Astrocyte (in vitro differentiated cells and primary cell): ENCODE data around the gene TRIM9. TPM values are rescaled to one million over a fixed set of nuclear protein-coding genes. Genes with fewer than 3 reads are reported as not detected.
A peak's percentile ranks its signal among the peaks of the same experiment; 100 is the strongest.

Experiments
- DNase-seq: peaks from one replicate; pipeline ENCODE4 v3.0.0-alpha.2; 2010; ENCODE audit warnings: low read depth
- FAIRE-seq: peaks from 2 replicates; lab custom pipeline; 2011; peaks lifted over from hg19 to GRCh38; lab: Jason Lieb, UNC
- H2AFZ ChIP-seq: 2 replicates; pipeline ENCODE4 v1.6.0; 2012; ENCODE audit warnings: low read depth, low read length, inconsistent platforms
- H3K27ac ChIP-seq: 2 replicates; pipeline ENCODE4 v1.5.1; 2011; ENCODE audit warnings: low read depth, low read length, inconsistent platforms
- H3K27me3 ChIP-seq: 2 replicates; pipeline ENCODE4 v1.6.0; 2011; ENCODE audit warnings: low read length, inconsistent platforms; ENCODE audit not compliant: insufficient read depth
- H3K36me3 ChIP-seq: 2 replicates; pipeline ENCODE4 v1.5.1; 2011; ENCODE audit warnings: low read length, inconsistent platforms; ENCODE audit not compliant: insufficient read depth
- H3K4me1 ChIP-seq: 2 replicates; pipeline ENCODE4 v1.5.1; 2011; ENCODE audit warnings: low read length, inconsistent platforms; ENCODE audit not compliant: insufficient read depth
- H3K4me2 ChIP-seq: 2 replicates; pipeline ENCODE4 v1.6.0; 2012; ENCODE audit warnings: low read length, inconsistent platforms
- H3K4me3 ChIP-seq: 2 replicates; pipeline ENCODE4 v1.5.1; 2011; ENCODE audit warnings: low read depth, mild to moderate bottlenecking, low read length, inconsistent platforms; ENCODE audit not compliant: insufficient read depth
- H3K79me2 ChIP-seq: 2 replicates; pipeline ENCODE4 v1.6.0; 2012; ENCODE audit warnings: mild to moderate bottlenecking, low read length, inconsistent platforms; ENCODE audit not compliant: insufficient read depth
- H3K9ac ChIP-seq: 2 replicates; pipeline ENCODE4 v1.6.0; 2012; ENCODE audit warnings: mild to moderate bottlenecking, low read length, inconsistent platforms
- H3K9me3 ChIP-seq: 2 replicates; pipeline ENCODE4 v1.5.1; 2012; ENCODE audit warnings: low read depth, mild to moderate bottlenecking, low read length, inconsistent platforms; ENCODE audit not compliant: insufficient read depth
- H4K20me1 ChIP-seq: 2 replicates; pipeline ENCODE4 v1.6.0; 2012; ENCODE audit warnings: low read length, inconsistent platforms; ENCODE audit not compliant: insufficient read depth
- H3K27ac Mint-ChIP-seq: one replicate; pipeline ENCODE4 v1.8.0; 2021; ENCODE audit warnings: mild to moderate bottlenecking, mixed read lengths; ENCODE audit not compliant: unreplicated experiment
- H3K27me3 Mint-ChIP-seq: one replicate; pipeline ENCODE4 v1.8.0; 2021; ENCODE audit warnings: low read depth, mixed read lengths; ENCODE audit not compliant: unreplicated experiment
- H3K36me3 Mint-ChIP-seq: one replicate; pipeline ENCODE4 v1.8.0; 2021; ENCODE audit warnings: low read depth, mixed read lengths; ENCODE audit not compliant: unreplicated experiment
- H3K4me1 Mint-ChIP-seq: one replicate; pipeline ENCODE4 v1.8.0; 2021; ENCODE audit warnings: low read depth, mixed read lengths; ENCODE audit not compliant: unreplicated experiment
- H3K4me3 Mint-ChIP-seq: one replicate; pipeline ENCODE4 v1.8.0; 2021; ENCODE audit warnings: mild to moderate bottlenecking, moderate library complexity, mixed read lengths; ENCODE audit not compliant: unreplicated experiment
- H3K9me3 Mint-ChIP-seq: one replicate; pipeline ENCODE4 v1.8.0; 2021; ENCODE audit warnings: mild to moderate bottlenecking, mixed read lengths; ENCODE audit not compliant: unreplicated experiment
- EZH2 ChIP-seq: IDR thresholded peaks from 2 replicates; pipeline ENCODE4 v1.6.1; 2012; ENCODE audit warnings: mild to moderate bottlenecking, low read length, inconsistent platforms; ENCODE audit not compliant: insufficient read depth
- total RNA-seq: library from RNA; stranded (reverse); gene quantifications from 2 replicates; pipeline ENCODE4 v1.2.1, GENCODE V29; 2021
- TF ChIP-seq, protein P1 (sequence below): IDR thresholded peaks from 2 replicates; pipeline ENCODE4 v1.5.1; 2011; ENCODE audit warnings: low read depth, mild to moderate bottlenecking, inconsistent platforms, low read length, moderate library complexity; ENCODE audit not compliant: insufficient read depth

Gene TRIM9
- total RNA-seq, 1 donor from 2014 or later = 4.7 TPM

DNA sequence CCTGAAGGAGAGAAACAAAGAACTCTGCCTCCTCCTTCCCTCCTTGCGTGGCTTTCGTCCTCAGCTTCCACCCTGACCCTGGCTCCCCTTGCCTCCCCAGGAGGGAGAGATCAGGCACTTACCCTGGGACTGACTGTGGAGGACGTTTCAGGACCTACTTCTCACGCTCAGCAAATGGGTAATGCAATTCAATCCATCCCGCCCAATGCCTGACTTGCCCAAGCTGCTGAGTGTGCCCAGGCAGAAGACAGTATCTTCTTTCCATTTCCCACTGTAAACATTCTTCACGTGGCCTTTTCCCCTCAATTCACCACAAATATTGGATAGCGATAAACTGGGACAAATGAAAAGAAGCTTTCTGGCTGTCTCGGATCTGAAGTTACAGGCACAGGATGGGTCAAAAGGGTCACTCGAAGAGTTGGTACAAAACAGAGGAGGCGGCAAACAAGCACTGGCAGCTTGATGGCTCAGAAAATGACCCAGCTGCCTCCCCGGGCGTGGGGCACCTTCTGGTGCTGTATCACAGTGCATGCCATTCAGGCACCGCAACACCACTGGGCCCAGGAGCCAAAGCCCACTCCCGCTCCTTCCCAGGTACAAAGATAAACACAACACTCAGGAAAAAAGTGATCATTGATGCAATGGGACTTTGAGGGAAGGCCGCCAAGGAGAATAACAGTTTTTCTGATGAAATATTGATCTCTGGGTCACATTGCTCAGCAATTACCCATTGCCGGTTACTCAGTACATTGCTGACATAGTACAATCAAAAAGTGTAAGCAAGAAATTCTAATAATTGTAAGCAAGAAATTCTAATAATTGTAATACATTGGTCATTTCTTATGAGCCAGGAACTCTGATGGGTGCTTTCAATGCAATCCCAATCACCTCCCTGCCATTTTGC lies 65.8 kb downstream of the TRIM9 start:
- H4K20me1 ChIP-seq = no peaks in the 10 kb centered on the region
- H3K79me2 ChIP-seq = no peaks in the 10 kb centered on the region
- no peak overlapping the region for H3K9ac ChIP-seq
- H3K9me3 ChIP-seq = no peaks in the 10 kb centered on the region
- H3K4me1 Mint-ChIP-seq = peaks cover 5% of the 10 kb centered on the region
- no peak for TF ChIP-seq EZH2
- TF ChIP-seq, protein P1, sequence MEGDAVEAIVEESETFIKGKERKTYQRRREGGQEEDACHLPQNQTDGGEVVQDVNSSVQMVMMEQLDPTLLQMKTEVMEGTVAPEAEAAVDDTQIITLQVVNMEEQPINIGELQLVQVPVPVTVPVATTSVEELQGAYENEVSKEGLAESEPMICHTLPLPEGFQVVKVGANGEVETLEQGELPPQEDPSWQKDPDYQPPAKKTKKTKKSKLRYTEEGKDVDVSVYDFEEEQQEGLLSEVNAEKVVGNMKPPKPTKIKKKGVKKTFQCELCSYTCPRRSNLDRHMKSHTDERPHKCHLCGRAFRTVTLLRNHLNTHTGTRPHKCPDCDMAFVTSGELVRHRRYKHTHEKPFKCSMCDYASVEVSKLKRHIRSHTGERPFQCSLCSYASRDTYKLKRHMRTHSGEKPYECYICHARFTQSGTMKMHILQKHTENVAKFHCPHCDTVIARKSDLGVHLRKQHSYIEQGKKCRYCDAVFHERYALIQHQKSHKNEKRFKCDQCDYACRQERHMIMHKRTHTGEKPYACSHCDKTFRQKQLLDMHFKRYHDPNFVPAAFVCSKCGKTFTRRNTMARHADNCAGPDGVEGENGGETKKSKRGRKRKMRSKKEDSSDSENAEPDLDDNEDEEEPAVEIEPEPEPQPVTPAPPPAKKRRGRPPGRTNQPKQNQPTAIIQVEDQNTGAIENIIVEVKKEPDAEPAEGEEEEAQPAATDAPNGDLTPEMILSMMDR = no peak
- FAIRE-seq (no peak), DNase-seq (peak; percentile 35)
- no peak overlapping the region for H3K4me2 ChIP-seq
- no peaks in the 10 kb centered on the region for H3K27me3 ChIP-seq
- H3K27me3 Mint-ChIP-seq = peaks cover 3% of the 10 kb centered on the region
- no peak overlapping the region for H3K27ac ChIP-seq
- H3K27ac Mint-ChIP-seq = no peak overlapping the region
- no peaks in the 10 kb centered on the region for H3K36me3 ChIP-seq
- no peaks in the 10 kb centered on the region for H3K4me1 ChIP-seq
- no peak overlapping the region for H3K4me3 ChIP-seq
- no peak overlapping the region for H3K4me3 Mint-ChIP-seq
- H3K36me3 Mint-ChIP-seq = no peaks in the 10 kb centered on the region
- H2AFZ ChIP-seq = no peak overlapping the region
- no peaks in the 10 kb centered on the region for H3K9me3 Mint-ChIP-seq

- Mint-ChIP-seq H3K9me3 (no peaks in the 10 kb centered on the region), H3K4me3 (no peak overlapping the region), H3K27me3 (peaks cover 3% of the 10 kb centered on the region), H3K36me3 (peaks cover under 1% of the 10 kb centered on the region), H3K4me1 (peaks cover 8% of the 10 kb centered on the region), H3K27ac (no peak overlapping the region)
- no peak overlapping the region for H2AFZ ChIP-seq
- no peak overlapping the region for H3K9ac ChIP-seq
- H3K9me3 ChIP-seq = no peaks in the 10 kb centered on the region
- no peak overlapping the region for H3K4me3 ChIP-seq
- no peak for DNase-seq
- no peaks in the 10 kb centered on the region for H3K79me2 ChIP-seq
- H3K4me1 ChIP-seq = no peaks in the 10 kb centered on the region
- TF ChIP-seq EZH2 = no peak
- TF ChIP-seq, protein P1 = no peak
- no peak overlapping the region for H3K4me2 ChIP-seq
- FAIRE-seq = no peak
- no peak overlapping the region for H3K27ac ChIP-seq
- no peaks in the 10 kb centered on the region for H4K20me1 ChIP-seq
- no peaks in the 10 kb centered on the region for H3K27me3 ChIP-seq
- no peaks in the 10 kb centered on the region for H3K36me3 ChIP-seq
These were observed 66.5 kb downstream of the TRIM9 start for GRCh38 chr14:51028361-51028760.

DNA sequence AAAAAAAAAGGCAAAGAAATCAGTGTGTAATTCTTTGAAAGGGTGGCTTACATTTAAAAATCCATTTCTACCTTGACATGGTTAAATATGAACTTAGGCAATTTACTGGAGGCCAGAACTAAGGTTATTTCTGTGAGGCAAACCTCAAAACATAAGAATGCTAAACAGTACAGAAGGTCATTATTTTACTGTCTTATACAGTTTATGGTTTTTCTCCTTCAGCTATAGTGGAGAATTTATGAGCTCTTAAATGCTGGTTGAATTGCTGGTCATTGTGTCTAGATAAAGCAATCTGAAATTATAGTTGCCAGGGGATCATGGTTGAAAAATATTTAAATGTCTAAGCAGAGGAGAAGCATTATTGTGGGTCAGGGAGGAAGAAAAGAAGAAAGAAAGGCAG lies 70.5 kb downstream of the TRIM9 start:
- Histone ChIP-seq H3K27ac (no peak overlapping the region), H3K79me2 (no peaks in the 10 kb centered on the region)
- no peak for FAIRE-seq

More for the DNA sequence above, 70.5 kb downstream of the TRIM9 start:
- no peaks in the 10 kb centered on the region for H3K36me3 ChIP-seq
- no peaks in the 10 kb centered on the region for H4K20me1 ChIP-seq
- no peaks in the 10 kb centered on the region for H3K9me3 ChIP-seq
- TF ChIP-seq, protein P1 = no peak
- TF ChIP-seq EZH2 = no peak
- H3K4me2 ChIP-seq = no peak overlapping the region
- no peaks in the 10 kb centered on the region for H3K27me3 ChIP-seq
- no peak overlapping the region for H2AFZ ChIP-seq
- Mint-ChIP-seq H3K36me3 (peaks cover 11% of the 10 kb centered on the region), H3K4me3 (peak overlapping the region; percentile 16), H3K27me3 (peaks cover 3% of the 10 kb centered on the region), H3K4me1 (peaks cover 21% of the 10 kb centered on the region), H3K27ac (no peak overlapping the region), H3K9me3 (no peaks in the 10 kb centered on the region)
- H3K4me1 ChIP-seq = peaks cover 6% of the 10 kb centered on the region
- no peak overlapping the region for H3K4me3 ChIP-seq
- H3K9ac ChIP-seq = no peak overlapping the region
- no peak for DNase-seq
